Activated naive CD4-positive, alpha-beta T cell (primary cell): Measurements from ENCODE around the gene EXOC2.
"Not testable (repeated sequence)": the region's sequence is repeated elsewhere in the genome, so short reads cannot be mapped to it uniquely, and the experiment has no call there.

Experiments
- DNase-seq, 4 experiments: peaks; one replicate each; lab custom pipeline; 2025; lab: John Stamatoyannopoulos, UW

EXOC2 gene

DNA sequence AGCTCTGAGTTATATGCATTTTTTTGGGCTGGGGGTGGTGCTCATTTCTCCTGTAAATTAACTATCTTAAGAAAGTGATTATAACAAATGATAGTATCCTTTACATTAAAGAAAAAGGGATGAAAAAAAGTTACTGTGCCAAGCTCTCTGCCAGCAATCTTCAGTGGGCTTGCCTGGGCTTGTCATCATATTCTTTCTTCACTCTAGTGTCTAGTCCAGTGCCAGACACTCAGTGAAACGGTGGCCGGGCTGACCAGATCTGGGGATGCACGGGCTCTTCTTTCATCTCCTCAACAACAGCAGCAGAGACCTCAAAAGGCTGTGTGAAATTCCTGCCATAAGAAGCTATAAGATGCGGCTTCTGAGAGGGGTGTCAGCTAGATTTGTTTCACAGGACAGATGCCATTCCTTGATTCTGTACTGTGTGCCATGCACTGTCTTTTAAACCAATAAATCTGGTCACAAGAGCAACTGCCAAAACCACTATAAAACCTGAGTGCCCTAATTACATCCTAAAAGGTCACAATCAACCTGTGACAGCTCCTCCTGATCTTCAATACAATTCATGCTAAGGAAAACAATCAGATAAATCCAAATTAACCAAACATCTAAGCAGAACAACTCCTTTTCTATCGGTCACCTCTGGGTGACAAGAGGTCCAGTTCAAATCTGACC lies 12.1 kb downstream of the EXOC2 start:
- DNase-seq = no peak

DNA sequence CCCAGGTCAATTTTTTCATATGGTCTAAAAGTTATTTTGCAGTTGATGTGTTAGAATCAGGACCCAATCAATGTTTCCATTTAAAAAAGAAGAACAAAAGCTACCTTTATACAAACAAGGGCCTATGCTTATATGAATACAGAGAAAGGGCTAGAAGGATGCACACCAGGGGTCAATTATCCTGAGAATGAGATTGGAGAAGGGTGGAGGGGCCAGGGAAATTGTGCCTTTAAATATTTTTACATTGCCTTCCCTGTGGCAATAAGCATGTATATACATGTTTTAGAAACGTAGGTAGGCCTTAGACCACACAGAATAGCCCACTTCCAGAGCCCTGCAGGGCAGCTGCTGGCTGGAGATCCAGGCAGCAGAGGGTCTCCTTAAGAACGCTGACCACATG lies 12.7 kb downstream of the EXOC2 start:
- DNase-seq = no peak

DNA sequence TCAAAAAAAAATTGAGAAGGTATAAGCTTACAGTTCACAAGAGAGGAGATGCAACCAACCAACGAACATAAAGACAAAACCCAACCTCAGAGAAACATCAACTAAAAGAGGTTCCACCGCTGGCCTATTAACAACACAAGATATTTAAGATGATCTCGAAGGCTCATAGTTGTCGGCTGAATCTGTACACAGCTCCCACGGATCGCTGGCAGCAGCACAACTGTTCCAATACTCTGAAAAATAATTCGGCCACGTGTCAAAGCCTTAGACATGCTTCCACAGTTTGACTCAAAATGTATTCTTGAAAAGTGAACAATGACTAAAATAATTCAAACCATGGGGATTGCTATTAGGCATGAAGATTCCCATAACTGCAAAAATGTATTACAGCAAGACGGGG lies 13.7 kb downstream of the EXOC2 start:
- no peak for DNase-seq

DNA sequence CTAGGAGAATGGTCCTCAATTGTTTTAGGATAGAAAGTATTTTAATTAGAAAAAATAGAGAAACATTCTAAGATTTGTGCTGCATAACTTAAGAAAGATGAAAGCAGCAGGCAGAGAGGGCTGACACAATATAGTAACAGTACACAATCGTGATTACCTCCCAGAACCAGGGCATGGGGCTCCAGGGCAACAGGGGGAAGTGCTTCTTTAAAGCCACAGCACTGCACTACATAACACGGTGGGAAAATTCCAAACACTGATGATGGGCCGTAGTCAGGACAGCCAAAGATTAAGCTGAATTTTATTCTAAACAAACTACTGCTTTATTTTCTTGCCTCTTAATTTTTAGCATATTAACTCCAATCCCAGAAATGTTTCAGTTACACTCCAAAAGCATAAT lies 14.4 kb downstream of the EXOC2 start:
- DNase-seq = no peak

DNA sequence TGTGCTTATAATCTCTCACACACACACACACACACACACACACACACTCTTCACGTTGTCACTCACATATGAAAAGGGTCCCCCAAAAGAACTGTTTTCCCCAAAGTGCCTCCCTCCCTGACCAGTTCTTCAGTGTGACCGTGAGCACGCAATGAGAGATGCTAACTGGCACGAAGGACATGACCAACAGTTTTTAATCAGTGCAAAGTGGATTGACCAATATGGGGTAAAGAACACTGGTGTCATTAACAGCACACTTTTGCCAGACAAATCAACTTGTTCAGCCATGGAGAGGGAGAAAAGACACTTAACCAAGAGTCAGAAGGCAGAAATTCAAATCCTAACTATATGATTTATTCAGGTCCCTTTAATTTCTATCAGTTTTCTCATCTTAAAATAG lies 15.0 kb downstream of the EXOC2 start:
- DNase-seq = no peak

DNA sequence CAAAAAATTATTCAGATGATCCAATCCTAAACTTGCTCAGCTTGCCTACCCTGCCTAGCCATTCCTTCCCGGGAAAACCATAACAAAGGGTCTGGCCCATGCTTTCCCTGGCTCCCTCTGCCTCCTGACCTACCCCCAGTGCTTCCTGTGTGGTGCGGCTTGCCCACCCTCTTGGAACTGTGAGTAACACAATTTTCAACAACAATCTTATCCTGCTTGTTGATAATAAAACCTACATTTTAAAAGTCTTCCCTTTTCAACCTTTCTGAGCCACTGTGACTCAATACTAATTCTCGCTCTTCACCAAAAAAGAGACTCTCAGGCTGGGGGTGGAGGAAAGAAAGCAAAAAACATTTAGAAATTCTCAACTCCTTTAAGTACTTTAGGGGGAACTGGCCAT lies 18.0 kb downstream of the EXOC2 start:
- DNase-seq = no peak

DNA sequence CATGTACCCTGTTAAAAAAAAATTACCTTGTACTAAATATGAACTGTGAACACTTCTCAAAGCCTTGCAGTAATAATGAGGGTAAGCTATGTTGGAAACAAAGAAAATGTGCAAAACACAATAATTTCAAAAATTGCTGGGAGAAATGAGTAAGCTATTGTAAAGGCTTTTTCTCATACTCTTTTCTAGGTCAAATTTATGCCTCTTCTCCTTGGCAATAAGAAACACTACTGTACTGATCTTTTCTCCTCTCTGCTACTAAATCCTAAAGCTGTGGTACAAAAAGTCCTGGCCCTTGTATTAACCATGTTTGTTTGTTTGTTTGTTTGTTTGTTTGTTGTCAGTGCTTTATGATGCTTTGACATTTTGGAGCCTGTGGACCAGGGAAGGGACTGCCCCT lies 18.5 kb downstream of the EXOC2 start:
- no peak for DNase-seq

DNA sequence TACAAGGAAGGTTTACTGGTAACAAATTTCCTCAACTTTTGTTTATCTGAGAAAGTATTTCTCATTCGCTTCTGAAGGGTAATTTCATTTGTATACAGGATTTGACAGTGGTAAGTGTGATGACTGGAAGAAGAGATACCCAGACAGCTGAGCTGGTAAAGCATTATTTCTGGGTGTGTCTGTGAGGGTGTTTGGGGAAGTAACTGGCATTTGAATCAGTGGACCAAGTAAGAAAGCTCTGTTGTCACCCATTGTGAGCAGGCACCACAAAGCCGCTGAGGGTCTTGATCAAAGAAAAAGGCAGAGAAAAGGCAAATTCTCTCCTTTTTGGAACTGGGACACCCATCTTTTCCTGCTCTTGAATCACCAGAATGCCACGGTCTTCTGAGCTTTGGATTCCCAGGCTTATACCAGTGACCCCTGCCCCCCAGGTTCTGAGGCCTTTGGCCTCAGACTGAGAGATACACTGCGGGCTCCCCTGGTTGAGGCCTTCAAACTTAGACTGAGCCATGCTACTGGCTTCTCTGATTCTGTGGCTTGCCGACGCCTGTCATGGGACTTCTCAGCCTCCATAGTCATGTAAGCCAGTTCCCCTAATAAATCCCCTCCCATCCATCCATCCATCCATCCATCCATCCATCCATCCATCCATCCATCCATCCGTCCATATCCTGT lies 25.5 kb downstream of the EXOC2 start:
- no peak for DNase-seq

DNA sequence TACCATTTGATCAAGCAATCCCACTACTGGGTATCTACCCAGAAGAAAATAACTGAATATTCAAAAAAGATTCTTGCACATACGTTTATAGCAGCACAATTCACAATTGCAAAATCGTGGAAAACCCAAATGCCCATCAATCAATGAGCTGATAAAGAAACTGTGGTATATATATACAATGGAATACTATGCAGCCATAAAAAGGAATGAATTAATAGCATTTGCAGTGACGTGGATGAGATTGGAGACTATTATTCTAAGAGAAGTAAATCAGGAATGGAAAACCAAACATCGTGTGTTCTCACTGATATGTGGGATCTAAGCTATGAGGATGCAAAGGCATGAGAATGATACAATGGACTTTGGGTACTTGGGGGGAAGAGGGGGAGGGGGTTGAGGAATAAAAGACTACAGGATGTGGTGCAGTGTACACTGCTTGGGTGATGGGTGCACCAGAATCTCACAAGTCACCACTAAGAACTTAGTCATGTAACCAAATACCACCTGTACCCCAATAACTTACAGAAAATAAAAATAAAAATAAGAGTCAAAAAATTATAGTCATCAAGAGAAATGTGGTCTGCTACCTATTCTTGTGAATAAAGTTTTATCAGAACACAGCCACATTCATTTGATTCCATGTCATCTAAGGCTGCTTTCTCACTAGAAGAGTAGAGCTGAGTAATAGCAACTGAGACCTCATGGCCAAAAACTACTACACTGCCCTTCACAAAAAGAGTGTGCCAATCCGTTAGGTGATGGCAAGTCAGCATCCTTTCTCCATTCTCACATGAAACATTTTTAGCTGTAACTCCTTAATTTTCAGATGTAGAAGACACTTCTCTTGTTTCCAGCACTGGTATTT lies 27.3 kb downstream of the EXOC2 start:
- DNase-seq = no peak

DNA sequence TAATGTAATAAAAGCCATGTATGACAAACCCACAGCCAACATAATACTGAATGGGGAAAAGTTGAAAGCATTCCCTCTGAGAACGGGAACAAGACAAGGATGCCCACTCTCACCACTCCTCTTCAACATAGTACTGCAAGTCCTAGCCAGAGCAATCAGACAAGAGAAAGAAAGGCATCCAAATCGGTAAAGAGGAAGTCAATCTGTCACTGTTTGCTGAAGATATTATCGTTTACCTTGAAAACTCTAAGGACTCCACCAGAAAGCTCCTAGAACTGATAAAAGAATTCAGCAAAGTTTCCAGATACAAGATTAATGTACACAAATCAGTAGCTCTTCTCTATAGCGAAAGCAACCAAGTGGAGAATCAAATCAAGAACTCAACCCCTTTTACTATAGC lies 29.2 kb downstream of the EXOC2 start:
- DNase-seq = not testable (repeated sequence)

DNA sequence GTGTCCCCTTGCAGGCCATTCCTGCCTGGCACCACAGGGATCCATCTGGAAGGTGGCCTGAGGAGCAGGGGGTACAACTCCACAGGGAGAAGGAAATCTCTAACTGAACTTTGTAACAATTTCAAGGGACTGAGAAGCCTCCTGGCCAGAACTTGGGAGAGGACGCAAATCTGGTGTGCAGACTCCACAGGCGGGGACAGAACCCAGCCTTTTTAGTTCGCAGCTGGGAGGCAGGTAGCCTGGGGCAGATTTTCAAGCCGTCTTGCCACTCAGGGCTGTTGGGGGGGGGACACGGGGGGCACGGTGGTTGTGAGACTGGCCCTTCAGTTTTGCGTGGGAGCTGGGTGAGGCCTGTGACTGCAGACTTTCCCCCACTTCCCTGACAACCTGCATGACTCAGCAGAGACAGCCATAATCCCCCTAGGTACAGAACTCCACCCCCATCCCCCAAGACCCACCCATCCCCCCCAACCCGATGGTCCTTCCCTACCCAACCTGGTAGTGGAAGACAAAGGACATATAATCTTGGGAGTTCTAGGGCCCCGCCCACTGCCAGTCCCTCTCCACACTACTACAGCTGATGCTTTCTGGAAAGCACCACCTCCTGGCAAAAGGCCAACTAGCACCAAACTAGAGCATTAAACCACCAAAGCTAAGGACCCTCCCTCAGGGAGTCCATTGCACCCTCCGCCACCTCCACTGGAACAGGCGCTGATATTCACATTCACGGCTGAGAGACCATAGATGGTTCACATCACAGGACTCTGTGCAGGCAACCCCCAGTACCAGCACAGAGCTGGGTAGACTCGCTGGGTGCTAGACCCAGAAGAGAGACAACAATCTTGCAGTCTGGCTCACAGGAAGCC lies 33.0 kb downstream of the EXOC2 start:
- DNase-seq = no peak

DNA sequence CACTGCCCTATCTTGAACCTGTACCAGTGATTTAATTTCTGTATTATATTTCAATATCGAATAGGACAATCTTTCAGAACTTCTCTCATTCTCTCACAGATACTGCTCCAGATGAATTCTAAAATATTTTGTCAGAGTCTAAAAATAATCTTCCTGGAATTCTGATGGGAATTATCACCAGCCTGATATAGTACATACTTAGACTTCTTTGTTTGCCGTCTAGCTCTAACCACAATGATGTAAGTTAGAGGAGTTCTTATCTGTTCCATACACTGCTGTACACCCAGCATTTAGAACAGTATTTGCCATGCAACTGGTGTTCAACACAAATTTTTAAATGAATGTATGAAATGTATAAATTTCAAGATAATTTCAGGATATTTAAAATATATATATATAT lies 34.7 kb downstream of the EXOC2 start:
- DNase-seq = no peak

DNA sequence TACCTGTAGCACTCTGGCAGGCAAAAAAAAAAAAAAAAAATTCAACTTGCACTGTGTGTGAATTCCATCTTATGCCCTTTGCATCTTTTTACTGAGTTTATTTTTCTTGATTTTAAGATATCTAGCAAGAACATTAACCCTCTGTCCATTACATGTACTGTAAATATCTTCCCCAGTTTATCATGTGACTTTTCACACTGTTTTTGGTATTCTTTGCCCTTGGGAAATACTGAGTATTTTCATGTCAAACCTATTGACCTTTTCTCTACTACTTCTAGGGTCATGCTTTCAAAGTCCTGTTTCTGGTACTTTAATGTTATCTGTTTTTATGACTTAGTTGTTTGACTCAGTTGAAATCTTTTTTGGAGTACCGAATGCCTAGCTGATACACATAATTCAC lies 35.2 kb downstream of the EXOC2 start:
- DNase-seq = no peak

DNA sequence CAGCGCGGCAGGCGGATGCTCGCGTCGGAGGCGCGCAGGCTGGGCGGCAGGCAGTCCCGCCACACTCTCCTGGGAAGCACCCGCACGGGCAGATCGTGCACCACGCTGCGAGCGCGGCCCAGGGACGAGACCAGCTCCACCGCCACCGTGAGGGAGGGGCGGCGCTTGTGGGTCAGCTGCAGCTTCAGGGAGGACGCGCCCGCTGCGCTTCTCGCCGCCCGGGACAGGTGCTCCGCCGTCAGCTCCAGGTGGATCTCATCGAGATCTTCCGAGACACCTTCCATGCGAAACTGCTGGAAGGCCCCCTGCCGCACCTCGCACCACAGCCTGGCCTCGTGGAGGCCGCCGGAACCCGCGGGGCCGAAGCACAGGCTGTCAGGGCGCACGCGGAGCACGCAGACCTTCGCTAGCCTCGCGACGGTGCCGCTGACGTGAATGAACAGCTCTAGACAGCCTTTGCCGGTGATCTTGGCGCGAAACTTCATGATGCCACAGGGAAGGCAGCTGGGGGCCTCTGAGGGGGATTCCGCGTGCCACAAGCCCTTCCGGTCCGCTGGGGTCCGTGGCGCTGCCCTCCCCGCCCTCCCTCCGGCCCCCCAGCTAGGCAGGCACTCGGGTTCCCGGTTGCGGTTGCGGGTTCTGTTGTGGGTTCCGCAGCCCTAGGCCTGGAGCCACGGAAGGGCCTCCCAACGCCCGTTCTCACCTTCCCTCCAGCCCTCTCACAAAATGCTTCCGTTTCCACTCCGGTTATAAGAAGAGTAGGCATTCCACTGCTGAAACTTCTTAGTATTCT lies 36.3 kb downstream of the EXOC2 start, which contains the start of gene HUS1B:
Gene HUS1B, minus strand, starts transcription at position 641 of the 793 bp plus-strand sequence. Its CDS starts 156 bp downstream, at position 485.
- DNase-seq = no peak

DNA sequence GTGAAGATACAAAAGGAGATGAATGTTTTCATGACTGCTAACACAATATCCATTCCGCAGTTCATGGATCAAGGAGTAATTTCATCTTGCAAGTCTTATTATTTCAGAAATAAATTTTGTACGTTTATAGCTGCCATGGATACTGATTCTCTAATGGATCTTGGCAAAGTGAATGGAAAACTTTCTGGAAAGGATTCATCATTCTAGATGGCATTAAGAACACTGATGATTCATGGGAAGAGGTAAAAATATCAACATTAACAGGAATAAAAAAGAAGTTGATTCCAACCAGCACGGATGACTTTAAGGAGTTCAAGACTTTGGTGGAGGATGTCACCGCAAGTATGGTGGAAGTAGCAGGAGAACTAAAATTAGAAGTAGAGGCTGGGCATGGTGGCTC lies 38.8 kb downstream of the EXOC2 start:
- DNase-seq = no peak

DNA sequence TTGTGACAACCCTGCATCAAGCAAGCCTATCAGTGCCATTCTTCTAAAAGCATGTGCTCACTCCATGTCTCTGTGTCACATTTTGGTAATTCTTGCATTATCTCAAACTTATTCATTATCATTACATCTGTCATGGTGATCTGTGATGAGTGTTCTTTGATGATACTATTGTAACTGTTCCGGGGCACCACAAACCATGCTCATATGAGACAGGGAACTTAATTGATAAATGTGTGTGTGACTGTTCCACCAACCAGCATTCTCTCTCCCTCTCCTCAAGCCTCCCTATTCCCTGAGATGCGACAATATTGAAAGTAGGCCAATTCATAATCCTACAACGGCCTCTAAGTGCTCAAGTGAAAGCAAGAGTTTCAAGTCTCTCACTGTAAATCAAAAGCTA lies 40.1 kb downstream of the EXOC2 start:
- no peak for DNase-seq

DNA sequence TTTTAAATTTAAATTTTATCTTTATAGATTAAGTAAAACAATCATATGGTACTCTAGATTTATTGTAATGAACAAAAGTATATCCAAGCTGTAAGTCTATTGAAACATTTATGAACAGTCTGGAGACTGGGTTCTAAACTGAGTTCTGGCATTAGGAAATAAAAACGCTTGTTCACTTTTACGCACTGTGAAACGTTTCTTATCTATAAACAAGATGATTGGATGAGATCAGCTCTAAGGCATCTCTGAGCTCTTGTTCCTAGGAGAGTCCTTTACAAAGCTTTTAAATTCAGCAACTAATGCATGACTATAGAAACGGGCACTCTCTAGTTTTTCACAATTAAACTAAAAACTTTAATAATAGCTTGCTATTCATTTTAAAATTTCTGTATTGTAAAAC lies 42.8 kb downstream of the EXOC2 start:
- no peak for DNase-seq

DNA sequence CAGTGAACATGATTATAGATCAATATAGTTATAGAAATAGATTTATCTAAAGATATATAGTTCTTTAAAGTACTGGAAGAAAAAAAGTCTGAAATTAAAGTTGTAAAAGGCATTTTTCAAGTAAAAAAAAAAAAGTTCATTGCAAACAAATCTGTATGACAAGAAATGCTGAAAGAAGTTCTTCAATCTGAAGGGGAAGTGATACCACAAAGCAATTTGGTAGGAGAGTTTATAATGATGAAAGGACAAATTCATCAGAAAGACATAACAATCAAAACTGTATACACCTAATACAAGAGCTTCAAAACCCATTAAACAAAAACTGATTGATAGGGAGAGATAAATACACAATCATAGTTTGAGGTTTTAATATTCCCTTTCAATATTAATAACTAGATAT lies 50.1 kb downstream of the EXOC2 start:
- DNase-seq = no peak

DNA sequence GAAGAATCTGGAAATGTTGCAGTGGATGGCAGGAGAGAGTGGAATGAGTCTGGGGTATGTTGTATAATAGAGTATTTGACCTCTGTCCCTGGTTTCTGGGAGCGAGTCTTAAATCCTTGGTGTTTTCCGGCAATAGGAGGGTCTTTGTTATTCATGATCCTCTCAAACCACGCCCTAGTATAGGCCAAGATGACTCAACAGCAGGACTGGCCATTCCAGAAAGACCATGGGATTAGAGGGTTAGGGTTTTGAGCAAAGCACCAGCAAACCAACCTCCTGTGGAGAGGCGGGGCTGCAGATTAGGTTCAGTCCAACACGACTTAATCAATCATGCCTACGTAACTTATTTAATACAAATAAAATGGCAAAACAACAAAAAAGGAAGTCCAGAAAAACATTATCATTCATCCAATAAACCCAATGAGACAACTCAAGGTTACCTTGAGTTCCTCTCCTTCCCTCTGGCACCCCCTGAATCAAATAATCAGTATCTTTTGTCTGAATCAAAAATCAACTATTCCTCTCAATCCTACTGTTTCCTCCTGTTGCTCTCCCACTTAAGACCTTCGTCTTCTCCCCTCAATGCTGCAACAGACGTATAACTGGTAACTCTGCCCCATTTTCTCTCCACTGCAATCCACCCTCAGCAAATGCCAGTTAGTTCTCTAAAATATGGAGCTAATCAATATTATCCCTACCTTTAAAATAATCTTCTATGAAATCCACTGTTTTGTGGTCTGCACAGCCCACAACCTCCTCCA lies 51.5 kb downstream of the EXOC2 start:
- no peak for DNase-seq

DNA sequence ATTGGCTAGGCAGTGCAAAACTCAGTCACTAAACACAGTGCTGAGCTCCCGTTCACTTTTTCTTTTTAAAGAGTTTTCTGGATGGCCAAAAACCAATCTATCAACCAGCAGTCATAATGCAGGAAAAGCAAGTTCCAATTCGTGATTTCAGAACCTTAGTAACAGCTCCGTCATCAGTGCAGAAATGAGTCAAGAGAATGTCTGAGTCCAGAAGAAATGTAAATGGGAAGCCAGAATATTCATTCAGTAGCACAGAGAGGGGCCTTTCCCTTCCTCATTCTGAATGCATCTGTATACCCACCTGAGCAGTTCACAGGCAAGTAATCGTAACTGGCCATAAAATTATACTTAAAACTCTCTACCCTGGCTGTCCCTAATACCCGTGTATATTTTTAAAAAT lies 56.5 kb downstream of the EXOC2 start:
- DNase-seq = no peak
